Renal pelvis (tissue), 3 donors: Measurements from ENCODE around the gene GRN. TPM values are rescaled to one million over a fixed set of nuclear protein-coding genes. Genes with fewer than 3 reads are reported as not detected.

Experiments
- polyA plus RNA-seq, 3 donors: library from polyadenylated mRNA; unstranded; fragments of 120-200 nt; gene quantifications; one replicate each; pipeline ENCODE4 v1.2.1, GENCODE V29; 2013; ENCODE audit not compliant: insufficient read length in 3 of 3

The GRN gene
- polyA plus RNA-seq, 3 donors = 270 to 310 (median 292) TPM

Other genes with a start within 250 kb of the GRN start
- 10 to 100 TPM; 49.4 to 57.4 (median 53.8) TPM for gene HDAC5, start 221.7 kb upstream of the GRN start, polyA plus RNA-seq
- gene HROB, start 203.4 kb upstream of the GRN start, polyA plus RNA-seq = 1 to 10 TPM; 4.8 to 5.8 (median 5.5) TPM
- 1 to 10 TPM; 2.1 to 4.7 (median 4.4) TPM for gene ASB16, start 174.6 kb upstream of the GRN start, polyA plus RNA-seq
- gene TMUB2, start 158.3 kb upstream of the GRN start, polyA plus RNA-seq = 10 to 100 TPM; 50.3 to 60.8 (median 50.4) TPM
- gene ATXN7L3, start 145.4 kb upstream of the GRN start, polyA plus RNA-seq = 10 to 100 TPM; 62.8 to 76.8 (median 64.6) TPM
- gene UBTF, start 125.6 kb upstream of the GRN start, polyA plus RNA-seq = 100 to 1,000 TPM; 120 to 138 (median 125) TPM
- gene SLC4A1, start 77.2 kb upstream of the GRN start, polyA plus RNA-seq = 10 to 100 TPM in 1 of 3 donors, 1 to 10 TPM in 2; 6.4 to 11.2 (median 8.5) TPM
- gene RUNDC3A, start 36.7 kb upstream of the GRN start, polyA plus RNA-seq = 1 to 10 TPM; 1.7 to 2.7 (median 1.7) TPM
- gene SLC25A39, start 20.5 kb upstream of the GRN start, polyA plus RNA-seq = 100 to 1,000 TPM; 107 to 135 (median 117) TPM
- 10 to 100 TPM; 42.7 to 54.6 (median 49.1) TPM for gene FAM171A2, start 18.6 kb downstream of the GRN start, polyA plus RNA-seq
- gene ITGA2B, start 44.3 kb downstream of the GRN start, polyA plus RNA-seq = 1 to 10 TPM; 5.4 to 7.0 (median 5.5) TPM
- 10 to 100 TPM; 37.9 to 62.8 (median 59.8) TPM for gene GPATCH8, start 158.1 kb downstream of the GRN start, polyA plus RNA-seq
- 10 to 100 TPM; 30.7 to 48.9 (median 38.2) TPM for gene FZD2, start 212.2 kb downstream of the GRN start, polyA plus RNA-seq